SU-DHL-6 (cell line): Measurements from ENCODE around the gene GAS7.

Experiments used
- H2AFZ ChIP-seq: fragments of 200-600 bp; sonication (generic); 2 replicates; pipeline ENCODE4 v1.6.1; 2014; ENCODE audit warnings: low read depth, mild to moderate bottlenecking, moderate library complexity, mixed read lengths, antibody characterized with exemption, low read length; ENCODE audit not compliant: severe bottlenecking
- H3F3A ChIP-seq: fragments of 200-600 bp; shearing (Covaris generic); 2 replicates; pipeline ENCODE4 v1.6.0; 2016; ENCODE audit warnings: antibody characterized with exemption, mild to moderate bottlenecking; ENCODE audit not compliant: insufficient read depth
- H3K27ac ChIP-seq: fragments of 200-600 bp; sonication (generic); 2 replicates; pipeline ENCODE4 v1.5.1; 2016; ENCODE audit warnings: low read depth, mild to moderate bottlenecking, low read length, moderate library complexity, mixed read lengths
- H3K27me3 ChIP-seq: fragments of 200-600 bp; sonication (generic), shearing (Covaris generic); 2 replicates; pipeline ENCODE4 v1.6.0; 2014; ENCODE audit warnings: mild to moderate bottlenecking, low read length
- H3K36me3 ChIP-seq: fragments of 200-600 bp; sonication (generic); 2 replicates; pipeline ENCODE4 v1.6.1; 2014; ENCODE audit warnings: mild to moderate bottlenecking, low read length, mixed read lengths
- H3K4me2 ChIP-seq: fragments of 300-600, 200-600 bp; shearing (Covaris generic), sonication (generic); 2 replicates; pipeline ENCODE4 v1.6.0; 2014; ENCODE audit warnings: low read length, low read depth, mild to moderate bottlenecking; ENCODE audit not compliant: poor library complexity, severe bottlenecking
- H3K4me3 ChIP-seq: fragments of 200-600 bp; sonication (generic); 2 replicates; pipeline ENCODE4 v1.5.1; 2014; ENCODE audit warnings: antibody characterized with exemption, low read length, mild to moderate bottlenecking, mixed read lengths; ENCODE audit not compliant: insufficient read depth, poor library complexity, severe bottlenecking
- H3K79me2 ChIP-seq: fragments of 200-600 bp; sonication (generic); 2 replicates; pipeline ENCODE4 v1.6.1; 2014; ENCODE audit warnings: mild to moderate bottlenecking, low read length, moderate library complexity; ENCODE audit not compliant: insufficient read depth
- H3K9ac ChIP-seq: fragments of 200-600 bp; sonication (generic); 2 replicates; pipeline ENCODE4 v1.7.0; 2014; ENCODE audit warnings: mild to moderate bottlenecking, low read length
- H3K9me2 ChIP-seq: fragments of 200-600 bp; sonication (generic); replicated peaks from 2 replicates; pipeline ENCODE4 v1.6.1; 2014; ENCODE audit warnings: low read length; ENCODE audit not compliant: insufficient read depth
- H3K9me3 ChIP-seq: fragments of 200-600 bp; sonication (generic); 2 replicates; pipeline ENCODE4 v1.6.1; 2014; ENCODE audit warnings: low read length, mixed read lengths; ENCODE audit not compliant: insufficient read depth
- H4K20me1 ChIP-seq: fragments of 200-600 bp; sonication (generic); 2 replicates; pipeline ENCODE4 v1.6.1; 2014; ENCODE audit warnings: low read depth, mild to moderate bottlenecking, antibody characterized with exemption, low read length, moderate library complexity, mixed read lengths
- EZH2phosphoT487 ChIP-seq: fragments of 200-600 bp; sonication (generic), shearing (Covaris generic); conservative IDR thresholded peaks from 2 replicates; pipeline ENCODE4 v1.6.1; 2018; ENCODE audit warnings: mild to moderate bottlenecking, antibody characterized with exemption, low read length, moderate library complexity, mixed read lengths
- TF ChIP-seq, protein P1 (sequence below): fragments of 200-600 bp; sonication (generic); IDR thresholded peaks from one replicate; pipeline ENCODE4 v1.5.1; 2017; ENCODE audit warnings: antibody characterized with exemption, mild to moderate bottlenecking, low read length, moderate library complexity; ENCODE audit not compliant: insufficient read depth, poor library complexity, severe bottlenecking

The GAS7 gene

DNA sequence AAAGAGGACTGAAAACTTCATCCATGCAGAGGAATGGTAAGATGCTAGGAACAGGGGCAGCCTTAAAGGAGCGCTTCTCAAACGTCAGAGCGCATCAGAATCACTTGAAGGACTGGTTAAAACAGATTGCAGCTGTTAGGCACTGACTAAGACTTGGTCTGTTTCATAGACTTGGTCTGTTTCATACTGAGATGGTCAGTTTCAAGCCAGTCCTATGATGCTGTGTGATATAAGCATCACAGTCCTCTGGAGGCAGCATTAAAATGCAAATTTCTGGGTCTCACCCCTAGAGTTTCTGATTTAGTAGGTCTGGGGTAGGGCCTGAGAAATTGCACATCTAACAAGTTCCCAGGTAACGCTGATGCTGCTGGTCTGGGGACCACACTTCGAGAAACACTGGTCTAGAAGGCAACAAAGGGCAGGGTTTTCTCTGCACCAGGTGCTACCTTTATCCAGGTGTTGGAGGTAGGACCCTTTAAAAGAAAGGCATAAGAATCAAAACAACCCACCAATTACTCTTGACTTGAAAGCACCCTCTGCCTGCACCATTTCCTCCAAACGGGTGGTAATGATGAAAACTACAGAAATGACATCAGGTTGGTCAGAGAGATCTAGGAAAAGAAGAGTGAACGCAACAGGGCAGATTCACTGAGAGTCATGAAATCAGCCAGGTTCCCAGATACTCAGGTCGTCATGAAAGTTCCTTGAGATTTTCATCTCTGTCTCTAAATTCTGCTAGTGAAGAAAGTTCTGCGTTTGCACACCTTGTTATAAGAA is 198.3 kb downstream of the GAS7 start:
- no peaks in the 10 kb centered on the region for H3K36me3 ChIP-seq
- no peak overlapping the region for H3K4me3 ChIP-seq
- H3K9ac ChIP-seq = no peak overlapping the region
- no peak overlapping the region for H2AFZ ChIP-seq
- H4K20me1 ChIP-seq = no peaks in the 10 kb centered on the region
- no peaks in the 10 kb centered on the region for H3F3A ChIP-seq
- H3K9me3 ChIP-seq = no peaks in the 10 kb centered on the region
- no peak overlapping the region for H3K4me2 ChIP-seq
- H3K9me2 ChIP-seq = no peaks in the 10 kb centered on the region
- TF ChIP-seq EZH2phosphoT487 = no peak
- TF ChIP-seq, protein P1, sequence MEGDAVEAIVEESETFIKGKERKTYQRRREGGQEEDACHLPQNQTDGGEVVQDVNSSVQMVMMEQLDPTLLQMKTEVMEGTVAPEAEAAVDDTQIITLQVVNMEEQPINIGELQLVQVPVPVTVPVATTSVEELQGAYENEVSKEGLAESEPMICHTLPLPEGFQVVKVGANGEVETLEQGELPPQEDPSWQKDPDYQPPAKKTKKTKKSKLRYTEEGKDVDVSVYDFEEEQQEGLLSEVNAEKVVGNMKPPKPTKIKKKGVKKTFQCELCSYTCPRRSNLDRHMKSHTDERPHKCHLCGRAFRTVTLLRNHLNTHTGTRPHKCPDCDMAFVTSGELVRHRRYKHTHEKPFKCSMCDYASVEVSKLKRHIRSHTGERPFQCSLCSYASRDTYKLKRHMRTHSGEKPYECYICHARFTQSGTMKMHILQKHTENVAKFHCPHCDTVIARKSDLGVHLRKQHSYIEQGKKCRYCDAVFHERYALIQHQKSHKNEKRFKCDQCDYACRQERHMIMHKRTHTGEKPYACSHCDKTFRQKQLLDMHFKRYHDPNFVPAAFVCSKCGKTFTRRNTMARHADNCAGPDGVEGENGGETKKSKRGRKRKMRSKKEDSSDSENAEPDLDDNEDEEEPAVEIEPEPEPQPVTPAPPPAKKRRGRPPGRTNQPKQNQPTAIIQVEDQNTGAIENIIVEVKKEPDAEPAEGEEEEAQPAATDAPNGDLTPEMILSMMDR = no peak
- no peaks in the 10 kb centered on the region for H3K79me2 ChIP-seq
- H3K27me3 ChIP-seq = no peaks in the 10 kb centered on the region
- no peak overlapping the region for H3K27ac ChIP-seq

DNA sequence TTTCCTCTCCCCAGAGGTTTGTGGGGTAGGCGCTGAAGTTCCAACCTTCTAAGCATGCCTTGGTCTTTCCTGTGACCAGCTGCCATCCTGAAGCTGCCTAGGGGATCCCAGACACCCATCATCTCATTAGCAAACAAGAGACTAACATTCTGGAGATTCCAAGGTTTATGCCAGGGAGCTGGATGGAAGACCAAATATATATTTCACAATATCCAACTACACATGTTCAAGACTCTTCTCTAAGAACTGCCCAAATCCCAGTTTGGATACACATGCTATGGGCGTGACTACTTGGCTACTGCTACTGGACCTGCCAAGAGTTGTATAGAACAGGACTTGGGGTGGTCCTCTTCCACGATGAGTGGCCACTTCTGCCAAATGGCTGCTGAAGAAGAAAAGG is 200.3 kb downstream of the GAS7 start:
- H3K4me3 ChIP-seq = no peak overlapping the region
- TF ChIP-seq EZH2phosphoT487 = no peak
- TF ChIP-seq, protein P1 = no peak
- no peaks in the 10 kb centered on the region for H3K27me3 ChIP-seq
- H2AFZ ChIP-seq = no peak overlapping the region
- no peaks in the 10 kb centered on the region for H4K20me1 ChIP-seq
- H3K79me2 ChIP-seq = no peaks in the 10 kb centered on the region
- H3K9me2 ChIP-seq = no peaks in the 10 kb centered on the region
- H3K9me3 ChIP-seq = no peaks in the 10 kb centered on the region
- no peak overlapping the region for H3K9ac ChIP-seq
- no peaks in the 10 kb centered on the region for H3K36me3 ChIP-seq
- H3K27ac ChIP-seq = no peak overlapping the region
- no peak overlapping the region for H3K4me2 ChIP-seq
- no peaks in the 10 kb centered on the region for H3F3A ChIP-seq

DNA sequence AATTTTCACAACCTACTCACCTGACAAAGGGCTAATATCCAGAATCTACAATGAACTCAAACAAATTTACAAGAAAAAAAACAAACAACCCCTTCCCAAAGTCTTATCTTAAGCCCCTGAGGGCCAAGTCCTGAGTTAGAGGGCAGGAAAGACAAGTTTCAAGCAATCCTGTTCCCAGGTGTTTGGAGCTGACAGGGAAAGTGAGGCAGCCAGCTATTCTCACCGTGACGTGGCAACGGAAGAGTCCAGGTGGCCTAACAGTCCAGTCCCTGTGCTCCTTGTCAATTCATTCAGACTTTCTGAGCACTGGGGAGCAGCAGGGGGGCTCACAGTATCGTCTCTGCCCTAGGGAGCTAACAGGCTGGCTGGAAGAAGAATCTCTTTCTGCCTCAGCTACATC is 203.6 kb downstream of the GAS7 start:
- Histone ChIP-seq H2AFZ (no peak overlapping the region), H4K20me1 (no peaks in the 10 kb centered on the region), H3K9me3 (no peaks in the 10 kb centered on the region), H3K4me3 (no peak overlapping the region), H3K9ac (no peak overlapping the region), H3K36me3 (no peaks in the 10 kb centered on the region), H3K9me2 (no peaks in the 10 kb centered on the region), H3K27ac (no peak overlapping the region), H3F3A (no peaks in the 10 kb centered on the region), H3K27me3 (no peaks in the 10 kb centered on the region), H3K4me2 (no peak overlapping the region), H3K79me2 (no peaks in the 10 kb centered on the region)
- TF ChIP-seq, protein P1 = no peak
- no peak for TF ChIP-seq EZH2phosphoT487
